Measurements from ENCODE around the gene TNIK. TPM values are rescaled to one million over a fixed set of nuclear protein-coding genes. Genes with fewer than 3 reads are reported as not detected.
"Not testable (repeated sequence)": the region's sequence is repeated elsewhere in the genome, so short reads cannot be mapped to it uniquely, and the experiment has no call there.

TNIK gene
- total and polyA plus RNA-seq, 5 donors: 8.1 to 27.4 (median 21.6) TPM

DNA sequence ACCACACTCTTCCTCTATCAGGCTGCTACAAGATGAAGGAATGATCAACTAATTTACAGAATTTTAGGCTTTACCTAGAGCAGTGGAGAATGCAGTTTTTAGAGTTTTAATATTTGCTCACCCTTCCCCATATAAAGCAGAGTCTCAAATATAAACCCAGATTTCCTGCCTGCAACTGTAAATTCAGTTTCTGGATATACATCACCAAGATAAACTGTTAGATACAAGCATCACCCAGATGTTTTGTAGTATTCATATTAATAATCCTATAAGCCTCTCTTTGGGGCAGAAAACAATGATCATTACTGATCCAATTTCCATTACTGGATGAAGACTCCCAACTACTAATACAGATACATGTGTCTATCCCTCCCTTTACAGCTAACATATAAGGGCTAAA lies 205.9 kb downstream of the TNIK start:
- DNase-seq: no peak
- Histone ChIP-seq H3K27ac (ENCODE audit: low read length) (no peak overlapping the region), H3K4me1 (ENCODE audit: control insufficient read depth, insufficient read depth, low read length) (peaks cover 3% of the 10 kb centered on the region), H3K9me3 (ENCODE audit: control insufficient read depth, low read length) (no peaks in the 10 kb centered on the region), H3K4me3 (ENCODE audit: low read length) (no peak overlapping the region), H3K27me3 (ENCODE audit: control insufficient read depth, insufficient read depth) (no peaks in the 10 kb centered on the region)
- ATAC-seq: no peak
- intact Hi-C loops (cut with DNase I): no loop called here

DNA sequence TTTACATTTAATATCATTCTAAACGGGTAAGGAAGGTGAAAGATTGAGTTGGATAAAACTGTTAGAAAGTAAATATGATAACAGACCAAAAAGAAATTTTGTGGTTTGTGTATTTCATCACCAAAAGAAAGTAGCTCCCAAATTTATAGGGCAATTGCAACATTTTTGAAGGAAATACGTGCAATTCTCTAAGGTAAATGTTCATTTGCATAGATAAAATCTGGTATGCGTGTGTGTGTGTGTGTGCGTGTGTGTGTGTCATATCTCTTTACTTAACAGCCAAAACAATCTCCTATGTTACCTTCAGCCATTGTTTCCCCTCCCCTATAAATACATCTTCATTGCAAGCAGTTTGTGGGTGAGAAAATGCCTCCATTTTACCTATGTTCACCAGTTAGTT lies 208.4 kb downstream of the TNIK start:
- Histone ChIP-seq H3K9me3 (ENCODE audit: control insufficient read depth, low read length) (no peaks in the 10 kb centered on the region), H3K27me3 (ENCODE audit: control insufficient read depth, insufficient read depth) (no peaks in the 10 kb centered on the region), H3K27ac (ENCODE audit: low read length) (no peak overlapping the region), H3K4me1 (ENCODE audit: control insufficient read depth, insufficient read depth, low read length) (peaks cover 1% of the 10 kb centered on the region), H3K4me3 (ENCODE audit: low read length) (no peak overlapping the region)
- 78% methylated on average over 4 of the region's 4 CpGs for WGBS
- no peak for DNase-seq
- intact Hi-C loops (cut with DNase I): no loop called here
- no peak for ATAC-seq

DNA sequence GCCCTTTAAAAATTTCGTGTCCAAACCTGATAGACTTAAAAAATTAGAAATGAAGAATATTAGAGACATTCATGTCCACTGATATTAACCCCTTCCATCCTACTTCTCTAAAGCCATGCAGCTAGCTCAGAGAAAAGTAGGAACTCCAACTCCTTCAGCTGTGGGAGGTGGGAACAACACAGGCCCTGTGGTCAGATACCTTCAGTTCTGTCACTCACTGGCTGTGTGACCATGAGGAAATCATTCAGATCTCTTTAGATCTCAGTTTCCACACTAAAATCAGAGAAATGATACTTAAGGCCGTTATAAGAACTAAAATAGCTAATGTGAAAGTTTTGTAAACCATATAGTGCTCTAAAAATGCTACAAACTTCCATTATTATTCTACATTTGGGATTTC lies 209.8 kb downstream of the TNIK start:
- Histone ChIP-seq H3K27ac (ENCODE audit: low read length) (no peak overlapping the region), H3K9me3 (ENCODE audit: control insufficient read depth, low read length) (no peaks in the 10 kb centered on the region), H3K4me1 (ENCODE audit: control insufficient read depth, insufficient read depth, low read length) (peaks cover 5% of the 10 kb centered on the region), H3K27me3 (ENCODE audit: control insufficient read depth, insufficient read depth) (no peaks in the 10 kb centered on the region), H3K4me3 (ENCODE audit: low read length) (no peak overlapping the region)
- ATAC-seq (no peak), DNase-seq (no peak)
- intact Hi-C loops (cut with DNase I): no loop called here
- 80% methylated on average over 2 of the region's 2 CpGs for WGBS

DNA sequence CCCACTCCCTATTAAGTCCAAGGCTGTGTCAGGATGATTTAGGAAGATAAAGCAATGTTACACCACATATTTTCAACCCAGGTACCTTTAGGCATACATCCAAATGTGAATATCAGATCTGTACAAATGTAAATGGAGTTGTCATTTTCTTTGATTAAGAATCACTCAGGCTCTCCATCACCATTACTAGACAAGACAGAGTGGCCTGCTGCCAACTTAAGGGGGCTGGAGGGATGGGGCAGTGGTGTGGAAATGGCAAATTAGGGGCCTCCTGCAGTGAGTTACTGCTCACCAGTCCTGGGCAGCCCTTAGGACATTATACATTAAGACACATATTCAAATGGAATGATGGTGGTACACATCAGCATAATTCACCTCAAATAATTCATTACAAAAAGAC lies 211.0 kb downstream of the TNIK start:
- Histone ChIP-seq H3K4me3 (ENCODE audit: low read length) (no peak overlapping the region), H3K4me1 (ENCODE audit: control insufficient read depth, insufficient read depth, low read length) (peaks cover 5% of the 10 kb centered on the region), H3K9me3 (ENCODE audit: control insufficient read depth, low read length) (no peaks in the 10 kb centered on the region), H3K27me3 (ENCODE audit: control insufficient read depth, insufficient read depth) (no peaks in the 10 kb centered on the region), H3K27ac (ENCODE audit: low read length) (no peak overlapping the region)
- DNase-seq (no peak), ATAC-seq (no peak)
- intact Hi-C loops (cut with DNase I): no loop called here

DNA sequence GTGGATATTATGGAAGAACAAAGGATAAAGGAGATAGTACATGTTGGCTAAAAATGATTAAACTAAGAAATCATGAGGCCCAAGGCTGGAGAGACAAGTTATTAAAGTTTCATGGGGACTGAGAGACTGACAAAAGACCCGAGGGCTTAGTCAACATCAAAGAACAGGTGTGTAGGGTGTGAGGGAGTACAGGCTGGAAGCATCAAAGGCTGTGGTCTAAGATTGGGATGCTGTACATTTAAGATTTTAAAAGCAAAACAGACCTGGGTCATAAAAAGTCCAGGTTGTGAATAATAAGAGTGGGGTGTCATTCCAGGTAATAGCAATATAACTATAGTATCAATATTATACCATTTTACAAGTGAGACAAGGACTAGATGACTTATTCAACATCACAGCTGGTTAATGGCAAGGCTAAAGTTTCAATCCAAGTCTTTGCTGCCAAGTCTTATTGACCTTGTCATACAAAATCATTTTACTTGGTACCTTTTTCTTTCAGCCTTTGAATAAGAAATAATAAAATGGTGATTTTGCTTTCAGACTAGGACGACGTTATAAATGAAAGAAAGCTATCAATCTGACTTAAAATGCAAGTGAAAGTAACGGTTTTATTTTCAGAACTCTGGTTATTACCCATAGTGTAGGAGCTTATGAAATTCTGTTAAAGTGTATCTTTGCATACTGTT lies 211.6 kb downstream of the TNIK start:
- ATAC-seq: no peak
- intact Hi-C loops (cut with DNase I): no loop called here
- DNase-seq: no peak
- peaks cover 5% of the 10 kb centered on the region for H3K4me1 ChIP-seq (ENCODE audit: control insufficient read depth, insufficient read depth, low read length)
- H3K4me3 ChIP-seq (ENCODE audit: low read length): no peak overlapping the region
- H3K9me3 ChIP-seq (ENCODE audit: control insufficient read depth, low read length): no peaks in the 10 kb centered on the region
- H3K27me3 ChIP-seq (ENCODE audit: control insufficient read depth, insufficient read depth): no peaks in the 10 kb centered on the region
- no peak overlapping the region for H3K27ac ChIP-seq (ENCODE audit: low read length)
- WGBS: 78% methylated on average over 4 of the region's 4 CpGs

DNA sequence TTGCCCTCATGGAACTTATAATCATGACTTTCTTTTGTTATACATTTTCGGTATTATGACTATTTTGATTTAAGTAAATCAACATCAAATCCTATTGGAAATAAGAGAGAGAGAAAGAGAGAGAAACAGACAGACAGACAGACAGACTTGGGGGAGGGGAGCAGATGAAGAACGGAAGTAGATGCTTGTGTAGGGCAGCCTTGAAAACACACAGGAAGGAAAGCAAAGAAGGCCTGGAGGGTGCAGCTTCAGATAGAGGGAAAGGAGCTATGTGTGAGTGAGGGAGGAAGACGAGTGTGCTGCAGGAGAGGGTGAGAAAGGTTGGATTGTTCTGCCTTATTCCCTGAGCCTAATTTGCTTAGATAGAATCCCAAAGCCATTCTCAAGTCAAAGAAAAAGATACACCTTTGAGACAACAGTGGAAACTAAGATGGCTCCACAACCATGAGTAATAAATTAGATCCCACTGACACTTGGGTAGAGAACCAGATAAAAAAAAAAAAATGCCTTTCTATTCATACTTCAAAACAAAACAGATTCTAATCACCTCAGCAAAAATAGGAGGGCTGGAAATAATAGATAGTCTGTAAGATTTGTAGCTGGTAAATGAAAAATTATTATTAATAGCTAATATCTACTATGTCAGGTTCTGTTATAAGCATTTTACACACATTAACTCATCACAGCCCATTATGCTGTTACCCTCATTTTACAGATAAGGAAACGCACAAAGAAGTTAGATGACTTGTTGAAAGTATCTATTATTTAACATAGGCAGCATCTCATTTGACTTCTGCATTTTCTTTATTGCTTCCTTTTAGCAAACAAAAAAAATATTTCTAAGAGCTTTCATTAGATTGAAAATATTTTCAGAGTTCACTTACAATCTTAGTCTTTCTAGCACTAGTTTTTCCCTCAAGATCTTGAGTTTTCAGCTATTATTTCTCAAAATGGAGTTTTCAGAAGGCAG lies 214.1 kb downstream of the TNIK start:
- Histone ChIP-seq H3K9me3 (ENCODE audit: control insufficient read depth, low read length) (no peaks in the 10 kb centered on the region), H3K27ac (ENCODE audit: low read length) (no peak overlapping the region), H3K4me1 (ENCODE audit: control insufficient read depth, insufficient read depth, low read length) (peaks cover 5% of the 10 kb centered on the region), H3K4me3 (ENCODE audit: low read length) (no peak overlapping the region), H3K27me3 (ENCODE audit: control insufficient read depth, insufficient read depth) (no peaks in the 10 kb centered on the region)
- 75% methylated on average over 4 of the region's 4 CpGs for WGBS
- DNase-seq (no peak), ATAC-seq (no peak)
- intact Hi-C loops (cut with DNase I): no loop called here

DNA sequence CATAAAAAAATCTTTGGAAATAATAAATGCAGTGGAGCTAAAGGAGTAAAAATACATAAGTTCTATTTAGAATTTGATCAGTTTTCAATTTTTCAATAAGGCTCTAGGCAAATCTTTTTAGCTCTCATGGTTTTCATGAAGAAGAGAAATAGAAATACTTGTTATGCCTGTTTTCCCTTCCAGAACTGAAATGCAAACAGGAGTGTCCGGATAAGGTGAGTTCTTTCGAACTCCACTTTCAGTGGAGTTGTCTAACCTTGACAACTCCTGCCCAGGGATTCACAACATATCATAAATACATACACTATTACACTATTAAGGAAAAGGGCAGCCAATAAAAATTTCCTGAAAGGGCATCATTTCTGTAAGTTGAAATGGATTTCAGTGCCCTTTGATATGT lies 217.3 kb downstream of the TNIK start:
- Histone ChIP-seq H3K4me1 (ENCODE audit: control insufficient read depth, insufficient read depth, low read length) (peaks cover 5% of the 10 kb centered on the region), H3K9me3 (ENCODE audit: control insufficient read depth, low read length) (no peaks in the 10 kb centered on the region), H3K27me3 (ENCODE audit: control insufficient read depth, insufficient read depth) (no peaks in the 10 kb centered on the region), H3K4me3 (ENCODE audit: low read length) (no peak overlapping the region), H3K27ac (ENCODE audit: low read length) (no peak overlapping the region)
- 93% methylated on average over 2 of the region's 2 CpGs for WGBS
- intact Hi-C loops (cut with DNase I): no loop called here
- no peak for ATAC-seq
- no peak for DNase-seq

DNA sequence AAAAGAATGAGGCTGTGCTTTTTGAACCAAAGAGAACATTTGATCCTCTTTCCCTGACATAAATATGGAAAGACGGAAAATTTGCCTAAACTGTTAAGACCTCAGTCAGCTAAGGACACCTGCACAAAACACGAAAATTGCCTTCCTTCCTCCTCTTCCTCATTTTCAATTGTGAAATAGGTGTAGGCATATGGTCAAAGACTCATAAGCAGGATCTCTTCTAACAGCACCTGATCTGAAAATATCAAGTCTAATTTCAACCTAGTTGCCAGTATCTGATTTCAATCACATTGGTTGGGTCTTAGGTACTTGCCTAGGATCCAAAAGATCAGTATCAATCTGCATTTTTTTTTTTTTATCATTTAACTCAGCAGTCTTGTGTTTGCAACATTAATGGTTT lies 218.0 kb downstream of the TNIK start:
- DNase-seq (no peak), ATAC-seq (no peak)
- 91% methylated on average over 2 of the region's 2 CpGs for WGBS
- no peaks in the 10 kb centered on the region for H3K27me3 ChIP-seq (ENCODE audit: control insufficient read depth, insufficient read depth)
- H3K9me3 ChIP-seq (ENCODE audit: control insufficient read depth, low read length): no peaks in the 10 kb centered on the region
- intact Hi-C loops (cut with DNase I): no loop called here
- no peak overlapping the region for H3K27ac ChIP-seq (ENCODE audit: low read length)
- peaks cover 5% of the 10 kb centered on the region for H3K4me1 ChIP-seq (ENCODE audit: control insufficient read depth, insufficient read depth, low read length)
- no peak overlapping the region for H3K4me3 ChIP-seq (ENCODE audit: low read length)

DNA sequence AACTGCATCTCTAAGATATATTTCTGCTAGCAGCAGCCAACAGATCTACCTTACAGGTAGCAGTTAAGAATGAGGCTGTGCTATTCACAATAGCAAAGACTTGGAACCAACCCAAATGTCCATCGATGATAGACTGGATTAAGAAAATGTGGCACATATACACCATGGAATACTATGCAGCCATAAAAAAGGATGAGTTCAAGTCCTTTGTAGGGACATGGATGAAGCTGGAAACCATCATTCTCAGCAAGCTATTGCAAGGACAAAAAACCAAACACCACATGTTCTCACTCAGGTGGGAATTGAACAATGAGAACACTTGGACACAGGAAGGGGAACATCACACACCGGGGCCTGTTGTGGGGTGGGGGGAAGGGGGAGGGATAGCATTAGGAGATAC lies 218.6 kb downstream of the TNIK start:
- DNase-seq; intact Hi-C loops (cut with DNase I); H3K27me3 ChIP-seq (ENCODE audit: control insufficient read depth, insufficient read depth); H3K9me3 ChIP-seq (ENCODE audit: control insufficient read depth, low read length); H3K4me3 ChIP-seq (ENCODE audit: low read length); H3K27ac ChIP-seq (ENCODE audit: low read length); H3K4me1 ChIP-seq (ENCODE audit: control insufficient read depth, insufficient read depth, low read length); ATAC-seq: not testable (repeated sequence)
- 95% methylated on average over 2 of the region's 2 CpGs for WGBS

DNA sequence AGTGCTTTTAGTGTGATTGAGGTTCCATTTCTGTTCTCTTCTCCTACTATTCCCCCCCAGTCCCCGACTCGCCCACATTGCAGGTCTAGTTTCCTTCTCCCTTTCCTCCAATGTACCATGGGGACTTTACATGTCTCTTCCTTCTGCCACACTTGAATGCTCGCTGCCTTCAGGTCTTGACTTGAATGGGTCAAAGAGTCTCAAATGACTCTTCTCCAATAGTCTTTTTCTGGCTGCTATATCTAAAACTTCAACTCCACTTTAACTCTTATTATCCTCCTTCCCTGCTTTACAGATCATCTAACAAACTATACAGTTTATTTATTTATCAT lies 219.7 kb downstream of the TNIK start:
- H3K9me3 ChIP-seq (ENCODE audit: control insufficient read depth, low read length): no peaks in the 10 kb centered on the region
- no peaks in the 10 kb centered on the region for H3K4me1 ChIP-seq (ENCODE audit: control insufficient read depth, insufficient read depth, low read length)
- intact Hi-C loops (cut with DNase I): no loop called here
- H3K4me3 ChIP-seq (ENCODE audit: low read length): no peak overlapping the region
- H3K27me3 ChIP-seq (ENCODE audit: control insufficient read depth, insufficient read depth): no peaks in the 10 kb centered on the region
- 86% methylated on average over 3 of the region's 3 CpGs for WGBS
- DNase-seq (no peak), ATAC-seq (no peak)
- H3K27ac ChIP-seq (ENCODE audit: low read length): no peak overlapping the region

DNA sequence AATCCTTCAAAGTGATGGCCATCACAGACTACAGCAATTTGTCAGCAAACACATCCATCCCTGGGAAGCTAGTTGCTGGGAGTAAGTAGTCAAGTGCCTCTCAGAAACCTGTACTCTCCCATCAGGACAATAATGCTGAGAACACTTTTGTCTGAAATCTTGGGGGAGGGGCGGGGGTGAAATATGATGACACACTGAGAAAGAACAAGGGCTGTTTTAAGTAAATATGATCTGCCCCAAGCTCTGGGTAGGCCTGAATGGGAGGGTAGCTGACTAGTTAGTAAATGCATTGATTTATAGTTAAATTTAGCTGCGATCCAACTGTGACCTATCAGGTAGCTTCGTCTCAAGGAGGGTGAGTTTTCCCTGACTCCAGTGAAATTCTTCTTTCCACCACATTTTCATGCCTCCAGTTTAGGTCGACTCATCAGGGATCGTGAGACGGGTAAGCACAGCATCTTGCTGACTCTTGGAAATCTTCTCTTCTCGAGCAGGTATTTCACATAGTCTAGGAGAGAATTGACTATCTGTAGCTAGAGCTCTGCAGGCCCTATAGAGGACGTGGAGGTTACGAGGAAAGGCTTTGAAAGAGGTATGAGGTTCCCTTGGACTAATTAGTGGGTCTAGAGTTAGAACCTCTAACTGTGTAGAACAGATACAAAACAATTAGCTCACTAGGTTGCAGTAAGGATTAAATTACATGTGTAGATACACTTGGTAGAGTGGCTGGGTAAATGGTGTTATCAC lies 220.3 kb downstream of the TNIK start:
- no peaks in the 10 kb centered on the region for H3K9me3 ChIP-seq (ENCODE audit: control insufficient read depth, low read length)
- intact Hi-C loops (cut with DNase I): no loop called here
- DNase-seq: no peak
- no peak for ATAC-seq
- H3K4me1 ChIP-seq (ENCODE audit: control insufficient read depth, insufficient read depth, low read length): no peaks in the 10 kb centered on the region
- H3K27me3 ChIP-seq (ENCODE audit: control insufficient read depth, insufficient read depth): no peaks in the 10 kb centered on the region
- H3K4me3 ChIP-seq (ENCODE audit: low read length): no peak overlapping the region
- WGBS: 92% methylated on average over 9 of the region's 9 CpGs
- H3K27ac ChIP-seq (ENCODE audit: low read length): no peak overlapping the region
